ENCODE data around the gene ZDHHC19.

Gene ZDHHC19

GRCh38 chr3:196179380-196180308, 31.6 kb downstream of the ZDHHC19 start:
- Histone ChIP-seq H3K4me1 (ENCODE audit: control insufficient read depth in 1 of 2, insufficient read depth in 1 of 2, low read depth in 1 of 2, low read length in 1 of 2) (peaks cover 11 to 14% of the 10 kb centered on the region in 2 experiments), H3K4me3 (ENCODE audit: low read depth in 1 of 2, low read length in 1 of 2) (peak overlapping the region; percentile 35 to 39), H3K27ac (peak overlapping the region; percentile 31), H3K27me3 (no peaks in the 10 kb centered on the region), H3K9me3 (no peaks in the 10 kb centered on the region), H3K36me3 (no peaks in the 10 kb centered on the region)
- TF ChIP-seq CTCF (IDR thresholded peaks at IDR 0.05): no peak

- Histone ChIP-seq H3K4me1 (ENCODE audit: control insufficient read depth in 1 of 2, insufficient read depth in 1 of 2, low read depth in 1 of 2, low read length in 1 of 2) (peaks cover 11 to 14% of the 10 kb centered on the region in 2 experiments), H3K36me3 (no peaks in the 10 kb centered on the region), H3K9me3 (no peaks in the 10 kb centered on the region), H3K27ac (no peak overlapping the region), H3K4me3 (ENCODE audit: low read depth in 1 of 2, low read length in 1 of 2) (no peak overlapping the region), H3K27me3 (no peaks in the 10 kb centered on the region)
- no peak for TF ChIP-seq CTCF (IDR thresholded peaks at IDR 0.05)
These were observed 32.2 kb downstream of the ZDHHC19 start for GRCh38 chr3:196178993-196179379.

GRCh38 chr3:196177967-196178366, 33.2 kb downstream of the ZDHHC19 start:
- no peaks in the 10 kb centered on the region for H3K27me3 ChIP-seq
- no peak for TF ChIP-seq CTCF (IDR thresholded peaks at IDR 0.05)
- H3K4me1 ChIP-seq (ENCODE audit: control insufficient read depth in 1 of 2, insufficient read depth in 1 of 2, low read depth in 1 of 2, low read length in 1 of 2): peaks cover 11 to 14% of the 10 kb centered on the region in 2 experiments
- H3K27ac ChIP-seq: no peak overlapping the region
- H3K9me3 ChIP-seq: no peaks in the 10 kb centered on the region
- no peaks in the 10 kb centered on the region for H3K36me3 ChIP-seq
- H3K4me3 ChIP-seq (ENCODE audit: low read depth in 1 of 2, low read length in 1 of 2): no peak overlapping the region

GRCh38 chr3:196177567-196177966, 33.6 kb downstream of the ZDHHC19 start:
- H3K27me3 ChIP-seq: no peaks in the 10 kb centered on the region
- H3K36me3 ChIP-seq: no peaks in the 10 kb centered on the region
- H3K4me3 ChIP-seq (ENCODE audit: low read depth in 1 of 2, low read length in 1 of 2): no peak overlapping the region
- peaks cover 11 to 14% of the 10 kb centered on the region in 2 experiments for H3K4me1 ChIP-seq (ENCODE audit: control insufficient read depth in 1 of 2, insufficient read depth in 1 of 2, low read depth in 1 of 2, low read length in 1 of 2)
- no peaks in the 10 kb centered on the region for H3K9me3 ChIP-seq
- H3K27ac ChIP-seq: no peak overlapping the region
- no peak for TF ChIP-seq CTCF (IDR thresholded peaks at IDR 0.05)

GRCh38 chr3:196175722-196176121, 35.5 kb downstream of the ZDHHC19 start:
- no peak overlapping the region for H3K27ac ChIP-seq

More at GRCh38 chr3:196175722-196176121, 35.5 kb downstream of the ZDHHC19 start:
- Histone ChIP-seq H3K4me3 (ENCODE audit: low read depth in 1 of 2, low read length in 1 of 2) (no peak overlapping the region), H3K4me1 (ENCODE audit: control insufficient read depth in 1 of 2, insufficient read depth in 1 of 2, low read depth in 1 of 2, low read length in 1 of 2) (peaks cover 23 to 27% of the 10 kb centered on the region in 2 experiments), H3K27me3 (no peaks in the 10 kb centered on the region), H3K9me3 (no peaks in the 10 kb centered on the region), H3K36me3 (no peaks in the 10 kb centered on the region)
- TF ChIP-seq CTCF (IDR thresholded peaks at IDR 0.05): no peak

Measured in neutrophil (primary cell).